DMS153 treated with DMSO at 0.1 percent for 48 hours (cell line): ENCODE results near the gene STXBP4.

Source experiments
- DNase-seq: peaks from one replicate; lab custom pipeline; 2025; ENCODE audit not compliant: unreplicated experiment; lab: John Stamatoyannopoulos, UW

Gene STXBP4

GRCh38 chr17:55219459-55219858 is 250.9 kb downstream of the STXBP4 start:
- no peak for DNase-seq

DNA sequence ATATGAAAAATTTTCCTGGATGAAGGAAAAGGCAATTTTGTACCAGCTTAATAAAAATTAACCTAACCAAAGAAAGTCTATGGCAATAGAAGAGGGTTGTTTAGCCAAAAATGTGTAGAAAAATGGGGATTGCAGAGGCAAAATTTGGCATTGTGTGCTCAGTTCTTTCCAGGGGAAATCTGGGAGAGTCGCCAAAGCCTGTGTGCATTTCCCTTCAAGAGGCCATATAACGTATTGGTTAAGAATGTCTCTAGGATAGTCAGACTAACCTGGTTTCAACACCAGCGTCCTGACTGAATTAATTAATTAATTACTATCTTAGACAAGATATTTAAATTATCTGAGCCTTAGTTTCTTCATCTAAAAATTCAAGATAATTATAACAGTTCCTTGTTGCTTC is 251.4 kb downstream of the STXBP4 start:
- DNase-seq: no peak
